HTR-8/SVneo (cell line): ENCODE results near the gene TAB2.
A peak's percentile ranks its signal among the peaks of the same experiment; 100 is the strongest.

Experiments used
- DNase-seq: peaks from one replicate; pipeline ENCODE4 v3.0.0; 2011; ENCODE audit warnings: low spot score, mixed read lengths; ENCODE audit not compliant: insufficient read length
- FAIRE-seq: peaks from 2 replicates; lab custom pipeline; 2011; peaks lifted over from hg19 to GRCh38; lab: Jason Lieb, UNC

Gene TAB2

GRCh38 chr6:149362289-149362688 lies 44.8 kb downstream of the TAB2 start:
- FAIRE-seq: no peak
- DNase-seq: no peak

GRCh38 chr6:149363154-149363553 lies 45.6 kb downstream of the TAB2 start:
- FAIRE-seq: no peak
- DNase-seq: no peak

- DNase-seq (no peak), FAIRE-seq (no peak)
Observed at GRCh38 chr6:149364557-149364956, 47.0 kb downstream of the TAB2 start.

GRCh38 chr6:149365197-149365596 lies 47.7 kb downstream of the TAB2 start:
- DNase-seq (no peak), FAIRE-seq (no peak)

- no peak for FAIRE-seq
- DNase-seq: no peak
Observed at GRCh38 chr6:149366267-149366921, 48.9 kb downstream of the TAB2 start.

- FAIRE-seq (no peak), DNase-seq (no peak)
Observed at GRCh38 chr6:149368065-149368464, 50.6 kb downstream of the TAB2 start.

- no peak for FAIRE-seq
- DNase-seq: no peak
Observed at GRCh38 chr6:149371154-149371553, 53.6 kb downstream of the TAB2 start.

- FAIRE-seq: no peak
- DNase-seq: no peak
Observed at GRCh38 chr6:149372062-149372461, 54.5 kb downstream of the TAB2 start.

- DNase-seq (no peak), FAIRE-seq (peak; percentile 20)
Observed at GRCh38 chr6:149373511-149373910, 56.0 kb downstream of the TAB2 start.

- DNase-seq (no peak), FAIRE-seq (no peak)
Observed at GRCh38 chr6:149379977-149380376, 62.5 kb downstream of the TAB2 start.

- FAIRE-seq (no peak), DNase-seq (no peak)
Observed at GRCh38 chr6:149380523-149380922, 63.0 kb downstream of the TAB2 start.

- DNase-seq (no peak), FAIRE-seq (no peak)
Observed at GRCh38 chr6:149383371-149383770, 65.9 kb downstream of the TAB2 start.

- DNase-seq (no peak), FAIRE-seq (no peak)
Observed at GRCh38 chr6:149384464-149384863, 67.0 kb downstream of the TAB2 start.

GRCh38 chr6:149385998-149386646 lies 68.6 kb downstream of the TAB2 start:
- FAIRE-seq (no peak), DNase-seq (no peak)

GRCh38 chr6:149387779-149388512 lies 70.4 kb downstream of the TAB2 start:
- no peak for DNase-seq
- no peak for FAIRE-seq

GRCh38 chr6:149389509-149390297 lies 72.2 kb downstream of the TAB2 start:
- no peak for DNase-seq
- no peak for FAIRE-seq

- FAIRE-seq: no peak
- no peak for DNase-seq
Observed at GRCh38 chr6:149392093-149392492, 74.6 kb downstream of the TAB2 start.

GRCh38 chr6:149392535-149392934 lies 75.0 kb downstream of the TAB2 start:
- no peak for FAIRE-seq

GRCh38 chr6:149393002-149393679 lies 75.6 kb downstream of the TAB2 start:
- no peak for DNase-seq
- no peak for FAIRE-seq

More at GRCh38 chr6:149392535-149392934, 75.0 kb downstream of the TAB2 start:
- no peak for DNase-seq

GRCh38 chr6:149395185-149395584 lies 77.7 kb downstream of the TAB2 start:
- DNase-seq (no peak), FAIRE-seq (no peak)
